Measurements from ENCODE around the gene PRTFDC1.

The PRTFDC1 gene

DNA sequence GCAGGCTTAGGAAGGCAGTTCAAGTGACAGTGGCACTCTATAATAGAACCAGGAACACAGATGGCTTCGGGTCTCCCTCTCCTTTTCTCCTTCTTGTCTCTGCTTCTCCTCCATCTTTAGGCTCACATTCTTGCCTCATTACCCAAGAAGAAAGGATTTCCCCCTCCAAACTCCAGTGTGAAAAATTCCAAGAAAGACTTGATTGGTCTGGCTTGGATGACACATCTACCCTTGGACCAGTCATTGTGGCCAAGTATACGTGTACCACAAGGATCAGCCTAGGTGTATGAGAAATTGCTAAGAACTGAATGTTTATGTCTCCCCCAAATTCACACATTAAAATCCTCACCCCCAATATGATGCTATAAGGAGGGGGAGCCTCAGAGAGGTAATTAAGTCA is 53.9 kb downstream of the PRTFDC1 start:
- TF ChIP-seq CTCF (IDR thresholded peaks at IDR 0.05; ENCODE audit: insufficient read depth, low read depth, low read length, missing control alignments) = no peak

GRCh38 chr10:24897326-24897926 is 55.0 kb downstream of the PRTFDC1 start:
- no peak for DNase-seq (ENCODE audit: low read depth)
- no peak overlapping the region for H3K4me3 ChIP-seq (ENCODE audit: low read depth, low read length)
- no peak for TF ChIP-seq CTCF (IDR thresholded peaks at IDR 0.05; ENCODE audit: insufficient read depth, low read depth, low read length, missing control alignments)

More for the DNA sequence above, 53.9 kb downstream of the PRTFDC1 start:
- DNase-seq (ENCODE audit: low read depth) = no peak
- H3K4me3 ChIP-seq (ENCODE audit: low read depth, low read length) = no peak overlapping the region

GRCh38 chr10:24894728-24895127 is 57.7 kb downstream of the PRTFDC1 start:
- TF ChIP-seq CTCF (IDR thresholded peaks at IDR 0.05; ENCODE audit: insufficient read depth, low read depth, low read length, missing control alignments) = no peak
- no peak overlapping the region for H3K4me3 ChIP-seq (ENCODE audit: low read depth, low read length)
- DNase-seq (ENCODE audit: low read depth) = no peak

DNA sequence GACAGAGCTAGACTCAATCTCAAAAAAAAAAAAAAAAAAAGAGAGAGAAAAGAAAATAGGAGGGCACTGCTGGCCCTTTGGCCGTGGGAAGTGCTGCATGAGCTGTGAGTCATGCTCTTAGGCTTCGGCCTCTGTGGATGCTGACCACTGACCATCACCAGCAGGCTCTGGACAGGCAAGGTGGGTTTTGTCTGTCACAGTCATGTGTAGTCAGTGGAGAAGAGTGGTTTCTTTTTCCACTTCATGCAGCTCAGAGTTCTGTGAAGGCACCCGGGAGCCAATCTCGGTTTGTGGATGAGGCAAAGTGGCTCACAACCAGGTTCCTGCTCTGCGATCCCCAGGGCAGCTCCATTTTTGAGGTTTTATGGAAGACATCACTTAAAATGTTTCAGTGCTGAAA is 58.1 kb downstream of the PRTFDC1 start:
- no peak for DNase-seq (ENCODE audit: low read depth)
- no peak overlapping the region for H3K4me3 ChIP-seq (ENCODE audit: low read depth, low read length)
- TF ChIP-seq CTCF (IDR thresholded peaks at IDR 0.05; ENCODE audit: insufficient read depth, low read depth, low read length, missing control alignments) = no peak

DNA sequence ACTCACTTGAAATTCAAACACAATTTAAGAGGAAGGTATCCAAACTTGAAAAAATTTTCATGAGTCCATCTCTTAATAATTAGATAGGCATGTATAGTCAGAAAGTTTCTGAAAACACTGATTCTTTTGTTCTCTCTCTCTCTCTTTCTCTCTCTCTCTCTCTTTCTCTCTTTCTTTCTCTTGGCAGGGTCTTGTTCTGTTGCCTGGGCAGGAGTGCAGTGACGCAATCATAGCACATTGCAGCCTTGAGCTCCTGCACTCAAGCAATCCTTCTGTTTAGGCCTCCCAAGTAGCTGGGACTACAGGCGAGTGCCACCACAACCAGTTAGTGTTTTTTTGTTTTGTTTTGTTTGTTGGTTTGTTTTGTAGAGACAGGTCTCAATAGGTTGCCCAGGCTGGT is 59.3 kb downstream of the PRTFDC1 start:
- H3K4me3 ChIP-seq (ENCODE audit: low read depth, low read length) = no peak overlapping the region
- DNase-seq (ENCODE audit: low read depth) = no peak
- TF ChIP-seq CTCF (IDR thresholded peaks at IDR 0.05; ENCODE audit: insufficient read depth, low read depth, low read length, missing control alignments) = no peak

DNA sequence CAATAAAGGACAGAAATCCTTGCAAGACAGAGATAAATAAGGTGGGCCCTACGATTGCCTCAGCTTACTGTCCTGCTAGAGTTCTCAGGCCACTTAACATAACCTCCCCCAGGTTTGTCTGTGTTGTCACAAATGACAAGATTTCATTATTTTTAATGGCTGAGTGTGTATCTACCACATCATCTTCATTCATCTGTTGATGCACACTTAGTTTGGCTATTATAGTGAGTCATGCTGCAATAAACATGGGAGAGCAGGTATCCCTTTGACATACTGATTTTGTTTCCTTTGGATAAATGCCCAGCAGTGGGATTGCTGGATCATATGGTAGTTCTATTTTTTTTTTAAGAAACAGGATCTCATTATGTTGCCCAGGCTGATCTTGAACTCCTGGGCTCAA is 60.6 kb downstream of the PRTFDC1 start:
- no peak overlapping the region for H3K4me3 ChIP-seq (ENCODE audit: low read depth, low read length)

More for the DNA sequence above, 60.6 kb downstream of the PRTFDC1 start:
- no peak for TF ChIP-seq CTCF (IDR thresholded peaks at IDR 0.05; ENCODE audit: insufficient read depth, low read depth, low read length, missing control alignments)
- no peak for DNase-seq (ENCODE audit: low read depth)

All from GM12865 (cell line).